GM19397 (cell line): ENCODE data around the gene CACNG4.
"Not testable (repeated sequence)": the region's sequence is repeated elsewhere in the genome, so short reads cannot be mapped to it uniquely, and the experiment has no call there.

Experiments used
- ATAC-seq: cut with Tn5 transposase; IDR thresholded peaks from one replicate; pipeline ENCODE4 v1.9.1; 2021; ENCODE audit warnings: mild to moderate bottlenecking, moderate library complexity; ENCODE audit not compliant: unreplicated experiment

The CACNG4 gene

DNA sequence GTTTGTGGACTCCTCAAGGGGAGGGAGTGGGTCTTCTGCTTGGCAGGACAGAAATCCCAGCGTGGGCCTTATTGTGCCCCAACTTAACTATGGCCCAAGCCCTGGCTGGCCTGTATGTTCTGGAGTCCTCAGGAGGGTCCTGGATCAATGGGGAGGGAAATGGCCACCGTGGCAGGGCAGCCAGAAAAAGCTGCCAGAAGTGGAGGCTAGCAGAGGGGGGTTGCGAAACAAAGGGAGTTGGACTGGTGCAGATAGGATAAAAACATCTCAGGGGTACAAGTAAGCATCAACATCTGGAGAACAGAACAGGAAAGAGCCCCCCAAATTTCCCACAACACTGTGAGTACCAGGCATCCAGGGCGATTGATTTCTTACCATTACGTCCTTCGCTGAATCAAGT is 76.1 kb downstream of the CACNG4 start:
- ATAC-seq = no peak

DNA sequence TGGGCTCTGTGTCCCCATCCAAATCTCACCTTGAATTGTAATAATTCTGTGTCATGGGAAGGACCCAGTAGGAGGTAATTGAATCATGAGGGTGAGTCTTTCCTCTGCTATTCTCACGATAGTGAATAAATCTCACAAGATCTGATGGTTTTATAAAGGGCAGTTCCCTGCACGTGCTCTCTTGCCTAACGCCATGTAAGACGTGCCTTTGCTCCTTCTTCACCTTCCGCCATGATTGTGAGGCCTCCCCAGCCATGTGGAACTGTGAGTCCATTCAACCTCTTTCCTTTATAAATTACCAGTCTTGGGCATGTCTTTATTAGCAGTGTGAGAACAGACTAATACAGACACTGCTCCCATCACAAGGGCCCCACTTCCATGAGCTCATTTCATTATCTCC is 76.6 kb downstream of the CACNG4 start:
- ATAC-seq = not testable (repeated sequence)

DNA sequence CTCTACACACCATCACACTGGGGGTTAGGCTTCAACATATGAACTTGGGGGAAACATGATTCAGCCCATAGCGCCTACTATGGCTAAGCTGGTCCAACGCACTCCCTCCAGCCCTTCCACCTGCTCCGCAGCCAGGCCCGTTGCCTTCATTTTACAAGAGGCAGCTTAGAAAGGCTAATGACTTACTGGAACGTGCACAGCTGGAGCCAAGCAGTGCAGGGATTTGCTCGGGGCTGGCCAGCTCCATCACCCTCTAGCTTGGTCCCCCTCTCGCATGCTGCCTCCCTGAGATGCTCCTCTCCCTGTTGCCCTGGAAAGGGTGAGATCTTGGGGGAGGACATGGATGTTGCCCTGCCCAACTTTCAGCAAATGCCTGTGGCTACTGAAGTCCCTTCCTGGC is 77.0 kb downstream of the CACNG4 start:
- ATAC-seq = no peak

DNA sequence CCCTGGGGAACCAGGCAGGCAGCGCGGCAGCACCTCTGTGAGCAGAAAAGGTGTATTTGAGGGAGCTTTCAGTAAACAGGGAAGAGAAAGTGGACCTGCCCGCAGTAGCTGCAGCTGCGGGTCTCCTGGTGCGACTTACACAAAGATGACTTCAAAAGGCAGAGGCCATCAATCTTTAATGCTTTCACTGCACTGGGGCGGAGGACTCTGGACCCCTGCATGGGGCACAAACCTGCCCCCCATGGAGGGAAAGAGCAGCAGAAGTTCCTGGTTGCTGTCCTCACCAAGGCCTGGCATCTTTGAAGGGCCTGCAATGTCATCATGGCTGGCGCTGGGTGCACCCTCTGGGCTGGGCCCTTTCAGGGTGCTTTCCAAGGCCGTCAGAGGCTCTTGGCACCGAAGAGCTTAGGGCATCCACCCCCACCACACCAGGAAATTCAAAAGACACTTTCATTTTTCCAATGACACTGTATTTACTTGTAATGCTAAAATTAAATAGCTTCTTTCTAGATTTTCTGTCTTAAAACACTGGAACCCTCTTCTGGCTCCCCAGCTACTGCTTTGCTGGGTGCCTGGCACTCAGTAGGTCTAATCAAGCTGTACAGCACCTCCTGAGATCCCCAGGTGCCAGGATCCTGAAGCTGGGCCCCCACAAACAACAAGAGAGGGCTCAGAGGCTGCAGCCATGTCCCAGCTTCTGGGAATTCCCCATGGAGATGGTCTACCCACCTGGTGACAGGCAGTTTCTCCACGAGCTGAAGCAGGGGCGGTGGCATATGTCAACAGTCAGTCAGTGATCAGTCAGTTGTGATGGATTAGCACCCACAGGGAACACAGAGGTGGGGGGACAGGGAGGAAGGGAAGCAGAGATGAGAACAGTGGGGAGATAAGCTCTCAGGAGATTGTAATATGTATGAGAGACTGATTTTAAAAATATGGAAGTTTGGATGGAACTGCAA is 77.7 kb downstream of the CACNG4 start:
- ATAC-seq = no peak

DNA sequence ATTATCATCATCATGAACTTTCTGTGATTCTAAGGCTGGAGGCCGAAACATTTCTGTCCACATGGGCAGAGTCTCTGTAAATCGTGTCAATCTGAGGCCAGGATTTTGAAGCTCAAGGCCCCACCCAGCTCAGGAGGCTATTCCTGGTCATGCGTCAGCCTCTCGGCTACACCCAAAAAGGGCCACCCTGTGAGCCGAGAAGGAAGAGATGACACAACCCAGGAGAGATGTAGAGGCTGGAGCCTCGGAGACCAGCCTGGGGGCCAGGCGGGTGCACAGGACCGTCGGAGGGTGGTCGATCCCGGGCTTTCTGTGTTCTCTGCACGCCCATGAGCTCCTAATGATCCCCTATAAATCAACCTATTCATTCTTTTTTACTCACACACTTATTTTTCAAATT is 78.8 kb downstream of the CACNG4 start:
- ATAC-seq = no peak

DNA sequence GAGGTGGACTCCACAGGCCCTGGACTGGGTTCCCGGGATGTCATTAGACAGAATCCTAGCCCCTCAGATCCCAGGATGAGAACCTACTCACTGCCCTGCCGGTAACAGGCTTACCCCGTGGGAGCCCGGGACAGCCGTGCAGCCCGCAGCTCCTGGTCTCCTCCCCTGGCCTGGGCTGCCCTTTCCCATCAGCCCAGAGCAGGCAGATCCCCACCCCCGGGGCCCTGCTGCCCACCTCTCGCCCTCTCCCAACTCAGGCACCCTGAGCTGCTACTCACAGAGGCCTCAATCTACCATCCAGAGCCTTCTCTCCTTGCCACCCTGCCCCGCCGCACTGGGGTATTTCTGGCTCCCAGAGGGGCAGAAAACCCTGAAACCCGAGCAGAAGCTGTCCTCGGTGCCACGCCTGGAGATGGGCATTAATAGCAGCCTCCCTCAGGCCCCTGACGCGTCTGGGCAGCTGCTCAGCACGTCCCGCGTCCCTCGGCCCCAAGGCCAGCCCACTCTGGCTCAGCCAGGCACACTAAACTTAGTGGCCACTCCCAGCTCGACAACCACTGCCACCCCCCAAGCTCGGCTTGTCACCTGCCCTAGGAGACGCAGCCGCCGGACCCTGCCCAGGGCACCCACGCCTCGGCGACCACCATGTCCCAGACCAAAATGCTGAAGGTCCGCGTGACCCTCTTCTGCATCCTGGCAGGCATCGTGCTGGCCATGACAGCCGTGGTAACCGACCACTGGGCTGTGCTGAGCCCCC is 79.7 kb downstream of the CACNG4 start, which contains the start of gene CACNG1:
CACNG1 (plus strand) TSS at position 539 of the 757 bp plus-strand sequence; CDS start at position 646, 107 bp downstream.
- ATAC-seq = no peak

DNA sequence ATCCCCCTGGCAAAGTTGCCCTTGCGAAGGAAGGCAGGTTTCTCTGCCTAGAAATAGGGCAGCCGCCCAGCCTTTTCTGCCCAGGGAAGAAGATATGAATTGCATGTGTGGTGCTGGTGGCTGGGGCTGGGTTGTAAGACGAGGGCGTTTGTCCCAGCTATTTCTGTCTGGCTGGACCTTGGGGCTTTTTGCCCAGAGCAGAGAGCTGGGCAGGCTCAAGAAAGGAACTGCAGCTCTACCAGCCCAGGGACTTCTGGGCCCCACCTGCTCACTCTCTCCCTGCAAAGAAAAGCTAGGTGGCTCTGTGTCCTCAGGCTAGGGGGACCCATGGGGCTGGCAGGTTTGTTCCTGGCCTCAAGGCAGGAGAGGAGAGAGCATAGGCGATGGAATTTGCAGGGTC is 80.4 kb downstream of the CACNG4 start:
- no peak for ATAC-seq

DNA sequence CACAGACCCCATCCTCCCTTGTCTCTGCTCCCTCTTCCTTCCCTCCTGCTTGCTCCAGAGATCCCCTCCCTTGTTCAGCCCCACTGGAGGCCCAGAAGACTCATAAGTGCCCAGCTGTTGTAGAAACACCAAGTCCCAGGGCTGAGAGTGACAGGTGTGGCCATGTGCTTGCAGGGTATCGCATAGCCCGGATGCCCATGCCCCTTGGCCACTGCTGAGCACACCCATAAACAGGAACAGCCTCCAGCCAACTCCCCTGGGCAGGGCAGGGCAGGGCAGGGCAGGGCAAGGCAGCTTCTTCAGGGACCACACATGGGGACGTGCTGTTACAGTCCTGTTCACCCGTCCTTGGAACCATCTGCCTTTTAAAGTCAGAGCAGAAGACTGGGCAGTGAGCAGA is 81.9 kb downstream of the CACNG4 start:
- ATAC-seq = no peak

DNA sequence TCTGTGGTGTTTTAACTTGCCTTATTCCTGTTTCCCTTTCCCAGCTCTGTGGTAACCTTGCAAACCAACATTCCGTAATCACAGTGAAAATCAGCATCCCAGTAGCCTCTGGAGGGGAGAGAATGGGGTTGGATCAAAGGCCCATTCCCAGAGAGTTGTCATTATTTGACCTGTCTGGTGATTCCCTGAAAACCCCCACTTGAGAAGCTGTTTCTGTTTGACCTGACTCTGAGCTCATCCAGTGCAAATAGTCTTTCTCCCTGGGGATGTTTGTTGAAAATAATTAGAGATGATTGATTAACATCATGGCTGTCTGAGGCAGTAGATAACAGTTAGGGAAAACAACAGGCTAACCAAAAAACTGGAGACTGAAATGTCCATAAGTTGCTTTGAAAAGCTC is 82.9 kb downstream of the CACNG4 start:
- ATAC-seq = no peak

DNA sequence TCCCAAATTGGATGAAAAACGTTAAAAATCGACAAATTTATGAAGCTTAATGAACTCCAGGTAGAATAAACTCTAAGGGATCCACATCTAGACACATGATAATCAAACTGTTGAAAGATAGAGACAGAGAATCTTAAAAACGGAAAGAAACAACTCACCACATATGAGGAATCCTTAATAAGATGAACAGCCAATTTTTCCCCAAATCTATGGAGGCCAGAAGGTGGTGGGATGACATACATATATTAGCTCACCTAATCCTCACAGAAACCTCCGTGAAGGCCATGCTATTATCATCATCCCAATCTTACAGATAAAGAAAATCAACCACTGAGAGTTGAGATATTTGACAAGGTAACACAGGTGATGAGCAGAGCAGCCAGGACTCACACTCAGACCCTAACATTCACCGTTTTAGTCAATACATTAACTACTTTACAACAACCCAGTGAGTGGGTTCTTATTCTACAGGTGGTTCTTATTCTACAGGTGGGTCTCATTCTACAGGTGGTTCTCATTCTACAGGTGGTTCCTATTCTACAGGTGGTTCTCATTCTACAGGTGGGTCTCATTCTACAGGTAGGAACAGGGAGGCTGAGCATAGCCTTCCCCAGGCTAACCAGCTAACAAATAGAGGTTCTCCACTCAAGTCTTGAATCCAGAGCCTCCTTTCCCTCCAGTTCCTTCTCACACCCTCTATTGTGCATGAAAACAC is 84.7 kb downstream of the CACNG4 start:
- no peak for ATAC-seq

DNA sequence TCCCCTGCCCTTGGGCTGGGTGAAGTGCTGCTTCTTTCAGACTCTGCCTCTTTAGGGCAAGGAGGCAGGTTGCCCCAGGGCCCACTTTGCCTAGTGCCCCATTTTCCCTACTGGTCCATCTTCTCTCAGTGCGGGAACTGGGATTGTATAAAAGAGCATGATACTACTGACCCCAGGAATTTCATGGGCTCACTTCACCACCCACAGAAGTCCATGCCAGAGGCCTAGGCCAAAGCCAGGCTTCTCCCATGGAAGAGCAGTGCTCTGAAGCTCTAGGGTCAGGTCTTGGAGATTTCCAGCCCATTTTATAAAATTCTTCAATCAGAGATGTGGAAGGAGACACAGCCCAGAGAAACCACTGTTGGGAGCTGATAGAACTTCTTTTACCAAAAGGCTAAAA is 85.6 kb downstream of the CACNG4 start:
- no peak for ATAC-seq

DNA sequence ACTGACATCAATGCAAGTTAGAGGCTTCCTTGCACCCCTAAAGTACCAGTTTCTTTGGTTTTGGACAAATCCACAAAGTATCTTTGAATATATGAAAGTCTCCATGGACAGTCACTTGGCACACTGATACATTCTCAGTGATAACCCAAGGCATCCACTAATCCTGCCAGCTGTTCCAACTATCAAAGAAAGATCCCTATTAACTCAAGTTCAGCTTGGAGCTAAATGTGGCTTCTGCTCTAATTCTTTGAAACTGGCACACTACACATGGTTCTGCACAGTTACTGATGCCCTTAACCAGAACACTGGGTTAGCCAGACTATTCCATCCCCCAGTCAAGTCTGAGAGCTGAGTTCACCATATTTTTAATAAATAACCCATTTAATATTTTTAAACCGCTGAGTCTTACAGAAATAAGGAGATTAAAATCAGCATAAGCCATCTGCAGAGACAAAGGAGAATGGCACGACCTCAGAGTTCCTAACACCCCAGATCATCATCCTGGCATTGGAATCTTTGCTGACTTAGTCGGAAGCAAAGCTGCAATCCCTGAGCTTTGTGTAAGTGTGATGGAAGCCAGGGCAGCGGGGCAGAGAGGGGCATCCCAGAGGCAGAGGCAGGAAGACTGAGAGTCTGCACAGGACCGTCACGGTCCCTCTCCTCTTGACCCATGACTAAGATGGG is 86.1 kb downstream of the CACNG4 start:
- ATAC-seq = no peak

DNA sequence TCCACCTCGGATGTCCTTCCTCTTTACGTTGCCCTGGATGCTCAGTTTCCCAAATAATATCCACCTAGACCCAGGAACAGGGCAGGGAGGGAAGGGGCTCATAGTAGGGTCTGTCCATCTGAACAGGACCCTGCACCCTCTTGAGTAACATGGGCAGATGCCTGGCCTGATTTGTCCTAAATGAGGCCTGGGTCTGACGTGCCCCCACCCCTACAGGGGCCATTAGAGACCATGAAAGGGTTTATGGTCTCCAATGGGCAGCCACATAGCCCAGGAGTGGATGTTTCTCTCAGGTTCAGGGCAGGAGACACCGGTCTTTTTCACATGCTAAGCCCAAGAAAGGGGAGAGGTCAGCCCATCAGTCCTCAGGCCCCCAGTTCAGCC is 86.6 kb downstream of the CACNG4 start:
- no peak for ATAC-seq

DNA sequence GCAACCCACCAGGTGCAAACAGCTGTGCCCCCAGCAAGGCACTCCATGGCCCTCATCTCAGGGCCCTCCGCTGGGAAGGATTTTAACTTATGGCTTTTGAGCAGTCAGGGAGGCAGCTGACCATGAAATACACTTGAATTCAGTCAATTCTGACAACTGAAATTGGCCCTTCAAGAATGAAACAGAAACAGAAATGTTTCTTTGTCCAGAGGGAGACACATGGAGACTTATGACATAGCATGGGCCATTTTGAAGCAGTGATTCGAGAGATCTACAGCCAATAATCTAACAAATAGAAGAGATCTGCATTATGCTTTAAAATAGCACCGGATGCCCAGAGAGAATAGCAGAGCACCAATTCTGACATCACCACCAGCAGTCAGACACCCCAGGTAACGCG is 87.3 kb downstream of the CACNG4 start:
- ATAC-seq = no peak

DNA sequence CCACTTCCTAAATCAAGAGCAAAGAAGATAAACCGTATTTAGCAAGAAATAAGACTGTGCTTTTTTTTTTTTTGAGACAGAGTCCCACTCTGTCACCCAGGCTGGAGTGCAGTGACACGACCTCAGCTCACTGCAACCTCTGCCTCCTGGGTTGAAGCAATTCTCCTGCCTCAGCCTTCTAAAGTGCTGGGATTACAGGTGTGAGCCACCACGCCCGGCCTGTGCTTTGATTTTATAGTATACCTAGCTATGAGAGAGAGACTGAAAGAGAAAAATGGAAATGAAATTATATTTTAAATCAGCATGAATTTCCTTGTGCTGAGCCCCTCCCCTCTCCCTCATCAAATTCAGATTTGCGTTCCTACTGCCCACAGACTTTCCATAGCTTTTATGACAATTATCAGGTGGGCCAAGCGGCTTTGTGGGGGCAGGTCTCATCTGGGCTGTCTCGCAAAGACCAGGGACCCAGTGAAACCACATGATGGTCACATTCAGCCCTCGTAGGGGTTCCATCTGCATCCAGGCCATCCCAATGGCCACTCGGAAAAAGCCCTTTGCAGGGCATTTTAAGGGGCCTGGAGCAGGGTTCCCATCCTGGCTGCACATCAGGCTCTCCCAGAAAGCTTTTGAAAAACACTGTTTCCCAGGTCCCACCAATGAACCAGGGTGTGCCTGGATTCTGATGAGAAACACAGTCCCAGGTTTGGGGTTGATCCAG is 88.4 kb downstream of the CACNG4 start:
- ATAC-seq = no peak

DNA sequence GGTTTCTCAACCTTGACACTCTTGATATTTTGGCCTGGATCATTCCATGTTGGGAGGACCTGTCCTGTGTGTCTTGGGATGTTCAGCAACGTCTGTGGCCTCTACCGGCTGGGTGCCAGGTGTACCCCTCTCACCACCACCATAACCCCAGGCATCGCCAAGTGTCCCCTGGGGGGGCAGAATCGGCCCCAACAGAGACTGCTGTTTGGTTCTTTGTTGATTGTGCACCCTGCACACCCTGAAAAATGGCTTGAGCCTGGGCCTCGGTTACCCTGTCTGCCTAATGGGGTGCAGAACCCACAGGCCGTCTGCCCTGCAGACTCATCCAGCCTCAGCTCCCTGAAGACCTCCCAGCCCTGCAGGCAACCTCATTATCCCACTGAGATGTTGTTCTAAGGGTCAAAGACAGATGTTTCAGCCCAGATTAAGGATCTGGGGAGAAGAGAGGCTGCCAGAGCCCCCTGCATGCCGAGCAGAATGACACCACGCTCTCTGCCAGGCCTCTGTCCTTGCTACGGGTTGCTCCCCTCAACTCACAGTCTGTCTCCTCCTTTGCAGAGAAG is 89.0 kb downstream of the CACNG4 start:
- no peak for ATAC-seq

DNA sequence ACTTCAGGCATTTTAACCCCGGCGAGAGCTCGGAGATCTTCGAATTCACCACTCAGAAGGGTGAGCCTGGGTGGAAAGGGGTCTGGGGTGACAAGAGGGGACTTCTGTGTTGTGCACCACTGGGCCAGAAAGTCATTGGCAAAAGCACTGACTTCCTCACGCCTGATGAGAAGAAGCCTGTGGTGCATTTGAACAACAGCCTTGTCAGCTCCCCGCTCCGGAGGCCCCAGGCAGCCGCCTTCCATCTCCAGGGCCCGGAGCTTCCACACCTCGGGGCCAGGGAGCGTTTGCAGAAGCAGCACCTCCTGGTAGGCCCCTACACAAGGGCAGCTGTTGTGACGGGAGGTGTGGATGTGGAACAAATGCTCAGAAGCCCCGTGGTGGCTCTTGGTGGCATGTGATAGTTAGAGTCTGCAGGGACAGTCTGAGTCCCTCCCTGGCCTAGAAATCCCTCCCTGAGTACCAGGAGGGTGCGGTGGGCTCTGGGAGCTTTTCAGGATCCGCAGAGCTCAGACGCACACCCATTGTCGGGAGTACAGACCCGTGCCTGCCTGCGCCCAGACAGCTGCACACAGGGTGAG is 89.6 kb downstream of the CACNG4 start:
- no peak for ATAC-seq

DNA sequence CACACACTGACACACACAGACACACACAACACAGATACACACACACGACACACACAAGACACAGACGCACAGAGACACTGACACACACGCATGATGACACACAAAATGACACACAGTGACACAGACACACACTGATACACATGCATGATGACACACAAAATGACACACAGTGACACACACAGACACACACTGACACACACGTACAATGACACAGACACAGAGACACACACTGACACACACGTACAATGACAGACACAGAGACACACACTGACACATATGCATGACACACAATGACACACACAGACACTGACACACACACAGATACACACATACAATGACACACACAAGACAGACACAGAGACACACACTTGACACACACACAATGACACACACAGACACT is 90.1 kb downstream of the CACNG4 start:
- ATAC-seq = no peak

DNA sequence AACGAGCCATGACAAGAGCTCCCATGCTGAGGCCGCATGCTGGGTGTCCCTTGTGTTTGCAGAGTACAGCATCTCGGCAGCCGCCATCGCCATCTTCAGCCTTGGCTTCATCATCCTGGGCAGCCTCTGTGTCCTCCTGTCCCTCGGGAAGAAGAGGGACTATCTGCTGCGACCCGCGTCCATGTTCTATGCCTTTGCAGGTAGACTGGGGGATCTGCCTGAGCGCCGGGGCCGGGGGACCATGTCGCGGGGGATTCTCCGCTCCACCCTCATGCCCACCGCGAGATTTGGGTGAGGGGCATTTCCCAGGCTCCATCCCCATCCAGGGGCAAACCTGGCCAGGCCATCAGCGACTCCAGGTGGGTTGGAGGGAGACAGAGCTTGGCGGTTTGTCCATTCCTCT is 90.5 kb downstream of the CACNG4 start:
- ATAC-seq = no peak
